Islet precursor cell (in vitro differentiated cells): Measurements from ENCODE around the gene ODC1.

Source experiments
- DNase-seq: peaks from one replicate; pipeline ENCODE4 v3.0.0-alpha.2; 2018

Gene ODC1

DNA sequence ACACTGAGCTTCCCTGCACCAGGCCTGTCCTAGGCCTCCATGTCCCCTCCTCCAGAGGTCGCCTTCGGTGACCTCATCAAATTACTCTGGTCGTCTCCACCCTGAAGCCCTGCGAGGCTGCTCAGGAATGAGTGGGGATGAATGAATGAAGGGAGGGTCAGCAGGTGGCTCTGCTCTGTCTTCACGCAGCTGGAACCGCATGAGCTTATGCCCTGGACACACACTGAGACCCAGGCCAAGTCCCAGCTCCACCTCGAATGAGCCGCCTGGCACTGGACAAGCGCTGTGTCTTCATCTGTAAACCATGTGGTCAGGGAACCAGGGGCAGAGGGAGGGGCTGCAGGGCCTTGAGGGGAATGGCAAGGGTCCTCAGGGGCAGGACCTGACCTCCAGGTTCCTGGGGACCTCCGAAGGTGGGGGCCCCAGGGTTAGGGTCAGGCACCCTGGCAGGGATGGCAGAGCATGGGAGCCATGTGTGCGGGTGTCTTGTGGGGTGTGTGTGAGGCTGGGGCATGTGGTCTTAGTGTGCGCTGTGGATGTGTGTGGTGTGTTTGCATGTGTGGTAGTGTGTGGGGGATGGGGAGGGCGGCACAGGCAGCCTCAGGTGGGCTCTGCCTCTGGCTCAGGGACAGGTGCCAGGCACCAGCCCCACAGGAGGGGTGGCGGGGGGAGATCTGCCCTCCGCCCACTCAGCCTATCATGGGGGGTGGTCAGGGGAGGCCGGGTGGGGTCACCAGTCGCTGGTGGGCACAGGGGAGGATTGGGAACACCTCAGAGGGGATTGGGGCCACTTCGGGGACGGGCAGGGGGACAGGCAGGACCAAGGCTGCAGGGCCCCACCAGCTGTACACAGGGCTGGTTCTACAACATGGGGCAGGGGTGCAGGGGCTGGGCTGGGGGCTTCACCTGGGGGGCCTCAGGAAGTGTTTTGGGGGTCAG lies 13.9 kb downstream of the ODC1 start:
- DNase-seq: peak; percentile 77

DNA sequence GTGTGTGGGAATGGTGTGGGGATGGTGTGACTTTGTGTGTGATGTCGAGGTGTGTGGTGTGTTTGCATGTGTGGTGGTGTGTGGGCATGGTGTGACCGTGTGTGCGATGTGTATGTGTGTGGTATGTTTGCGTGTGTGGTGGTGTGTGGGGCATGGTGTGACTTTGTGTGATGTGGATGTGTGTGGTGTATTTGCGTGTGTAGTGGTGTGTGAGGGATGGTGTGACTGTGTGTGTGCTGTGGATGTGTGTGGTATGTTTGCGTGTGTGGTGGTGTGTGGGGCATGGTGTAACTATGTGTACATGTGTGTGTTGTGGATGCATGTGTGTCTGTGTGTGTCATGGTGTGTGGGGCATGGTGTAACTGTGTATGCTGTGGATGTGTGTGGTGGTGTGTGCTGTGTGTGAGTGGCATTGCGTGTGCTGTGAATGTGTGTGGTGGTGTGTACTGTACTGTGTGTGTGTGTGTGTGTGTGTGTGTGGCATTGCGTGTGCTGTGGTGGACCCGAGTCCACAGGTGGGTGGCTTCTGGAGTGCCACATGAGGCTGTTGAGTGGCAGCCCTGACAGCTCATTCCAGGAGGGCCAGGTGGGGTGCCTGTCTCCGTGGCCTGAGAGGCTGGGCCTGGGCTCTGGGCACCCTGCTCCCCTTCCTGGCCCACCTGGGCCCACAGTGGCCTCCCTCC lies 14.7 kb downstream of the ODC1 start:
- DNase-seq: no peak

DNA sequence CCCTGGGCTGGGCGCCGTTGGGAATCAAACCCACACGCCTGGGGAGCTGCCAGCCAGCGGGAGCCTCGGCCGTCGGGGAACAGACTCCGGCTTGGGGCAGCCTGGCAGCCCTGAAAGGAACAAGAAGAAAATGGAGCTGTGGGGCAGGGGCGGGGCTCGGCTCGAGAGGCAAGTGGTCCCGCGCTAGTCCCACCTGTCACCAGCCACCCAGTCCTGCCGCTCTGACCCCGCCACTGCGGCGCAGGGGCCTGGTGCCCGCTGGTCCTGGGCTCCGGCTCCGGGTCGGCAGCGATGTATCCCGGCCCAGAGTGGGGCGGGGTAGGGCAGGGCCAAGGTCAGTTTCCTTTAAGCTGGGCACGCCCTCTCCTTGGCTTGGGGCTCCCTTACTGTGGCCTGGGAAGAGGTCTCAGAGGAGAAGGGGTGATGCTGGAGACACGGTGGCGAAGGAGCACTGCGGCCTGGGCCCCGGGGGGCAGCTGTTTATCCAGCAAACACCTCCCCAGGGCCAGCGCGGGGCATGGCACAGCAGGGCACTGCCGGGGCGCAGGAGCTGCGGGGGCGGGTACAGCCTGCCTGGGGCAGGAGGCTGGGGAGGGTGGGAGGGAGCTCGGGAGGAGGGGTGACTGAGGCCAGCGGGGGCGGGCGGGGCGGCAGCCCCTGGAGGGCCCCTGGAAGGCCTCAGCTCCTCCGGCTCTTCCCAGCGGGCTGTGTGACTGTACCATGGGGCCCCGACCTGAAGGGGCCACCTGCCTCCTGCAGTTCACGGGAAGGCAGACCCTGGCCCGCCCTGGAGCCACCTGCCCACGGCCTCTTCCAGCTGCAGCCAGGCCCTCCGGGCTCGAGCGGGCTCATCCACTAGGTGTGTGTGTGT lies 15.6 kb downstream of the ODC1 start:
- no peak for DNase-seq

DNA sequence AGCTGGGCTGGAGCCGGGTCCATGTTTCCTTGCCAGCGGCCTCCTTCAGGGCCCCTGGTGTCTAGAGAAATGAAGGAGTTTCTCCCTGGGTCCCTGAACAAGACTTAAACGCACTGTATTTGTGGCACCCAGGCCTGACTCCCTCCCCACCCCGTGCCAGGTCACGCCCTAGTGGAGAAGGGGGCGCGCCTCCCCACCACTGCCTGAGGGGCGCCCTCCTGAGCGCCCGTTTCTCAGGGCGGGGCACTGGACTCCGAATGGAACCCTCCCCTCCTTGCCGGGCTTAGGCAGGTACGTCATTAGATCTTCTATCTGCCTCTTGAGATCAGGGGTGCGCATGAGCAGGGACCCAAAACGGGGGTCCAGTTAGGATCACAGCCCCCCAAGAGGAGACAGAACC lies 16.3 kb downstream of the ODC1 start:
- no peak for DNase-seq

DNA sequence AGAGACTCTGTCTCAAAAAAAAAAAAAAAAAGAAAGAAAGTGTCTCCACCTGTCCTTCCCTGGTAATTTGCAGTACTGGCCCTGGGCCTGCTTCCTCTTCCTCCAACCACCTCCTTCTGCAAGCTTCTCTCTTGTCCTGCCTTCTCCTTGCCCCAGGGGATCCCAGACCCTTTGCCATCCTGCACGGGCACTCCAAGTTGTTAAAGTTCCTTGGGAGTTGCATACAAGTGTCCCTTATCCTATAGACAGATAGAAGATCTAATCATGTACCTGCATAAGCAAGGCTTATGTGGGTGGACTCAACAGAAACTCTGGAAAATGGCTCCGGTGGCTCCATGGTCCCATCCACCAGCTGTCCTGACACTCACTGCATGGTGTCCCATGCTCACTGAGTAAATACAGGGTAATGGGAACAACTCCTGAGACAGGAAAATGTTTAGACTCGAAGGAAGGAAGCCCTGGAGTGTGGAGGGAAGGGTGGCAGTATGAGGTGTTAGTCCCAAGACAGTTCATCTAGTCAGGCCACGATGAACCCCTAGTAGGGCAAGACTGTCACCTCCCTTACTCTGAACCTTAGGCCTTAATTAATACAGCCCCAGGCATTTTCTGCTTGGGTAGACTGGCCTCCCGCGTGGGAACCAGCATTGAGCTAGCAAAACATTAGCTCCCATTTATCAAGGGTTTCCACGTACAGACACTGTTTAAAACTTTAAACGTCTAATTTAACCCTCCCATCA lies 17.1 kb downstream of the ODC1 start:
- no peak for DNase-seq

DNA sequence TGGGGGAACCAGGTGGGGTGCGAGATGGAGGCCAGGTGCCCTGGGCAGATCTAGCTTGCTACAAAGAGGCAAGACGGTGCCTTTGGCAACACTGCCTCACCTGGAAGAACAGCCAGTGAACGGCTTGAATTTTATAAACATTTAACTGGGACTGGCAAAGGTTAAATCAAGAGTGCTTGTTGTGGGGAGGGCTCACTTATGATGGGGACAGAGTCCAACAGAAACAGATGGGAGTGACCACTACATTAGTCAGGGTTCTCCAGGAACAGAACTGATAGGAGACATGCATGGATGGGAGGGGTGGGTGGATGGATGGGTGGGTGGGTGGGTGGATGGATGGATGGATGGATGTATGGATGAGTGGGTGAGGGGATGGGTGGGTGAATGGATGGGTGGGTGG lies 19.2 kb downstream of the ODC1 start:
- DNase-seq: no peak

DNA sequence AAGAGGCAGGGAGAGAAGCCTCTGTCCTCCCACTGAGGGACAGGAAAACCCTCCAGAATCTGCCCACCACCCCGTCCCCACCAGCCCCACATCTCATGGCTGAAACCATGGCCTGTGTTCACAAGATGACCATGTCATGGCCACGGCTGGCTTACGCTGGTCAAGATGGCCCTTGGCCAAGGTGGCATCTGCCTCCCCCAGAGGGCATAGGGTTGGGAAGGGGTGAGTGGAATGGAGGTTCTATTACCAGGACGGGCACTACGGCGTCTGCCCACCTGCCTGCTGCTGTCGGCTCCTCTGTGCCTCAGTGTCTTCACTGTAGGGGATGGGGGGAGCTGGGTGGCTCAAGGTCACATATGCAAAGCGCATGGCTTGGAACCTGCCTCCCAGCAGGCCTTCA lies 19.8 kb downstream of the ODC1 start:
- DNase-seq: no peak

DNA sequence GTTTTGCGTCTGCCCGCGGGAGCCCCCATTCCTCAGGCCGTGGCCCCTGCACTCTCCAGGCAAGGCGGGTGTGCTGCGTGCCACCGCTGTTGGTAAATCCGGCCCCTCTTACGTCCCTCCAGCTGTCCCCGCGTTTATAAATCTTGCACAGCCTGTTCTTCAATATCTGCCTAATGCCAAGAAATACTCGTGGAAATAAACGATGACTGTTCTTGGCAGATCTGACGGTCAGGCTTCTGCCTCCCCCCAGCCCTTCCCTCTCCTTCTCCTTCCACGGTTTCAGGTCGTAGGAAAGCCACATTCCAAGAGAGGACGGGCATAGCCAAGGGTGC lies 20.5 kb downstream of the ODC1 start:
- no peak for DNase-seq

DNA sequence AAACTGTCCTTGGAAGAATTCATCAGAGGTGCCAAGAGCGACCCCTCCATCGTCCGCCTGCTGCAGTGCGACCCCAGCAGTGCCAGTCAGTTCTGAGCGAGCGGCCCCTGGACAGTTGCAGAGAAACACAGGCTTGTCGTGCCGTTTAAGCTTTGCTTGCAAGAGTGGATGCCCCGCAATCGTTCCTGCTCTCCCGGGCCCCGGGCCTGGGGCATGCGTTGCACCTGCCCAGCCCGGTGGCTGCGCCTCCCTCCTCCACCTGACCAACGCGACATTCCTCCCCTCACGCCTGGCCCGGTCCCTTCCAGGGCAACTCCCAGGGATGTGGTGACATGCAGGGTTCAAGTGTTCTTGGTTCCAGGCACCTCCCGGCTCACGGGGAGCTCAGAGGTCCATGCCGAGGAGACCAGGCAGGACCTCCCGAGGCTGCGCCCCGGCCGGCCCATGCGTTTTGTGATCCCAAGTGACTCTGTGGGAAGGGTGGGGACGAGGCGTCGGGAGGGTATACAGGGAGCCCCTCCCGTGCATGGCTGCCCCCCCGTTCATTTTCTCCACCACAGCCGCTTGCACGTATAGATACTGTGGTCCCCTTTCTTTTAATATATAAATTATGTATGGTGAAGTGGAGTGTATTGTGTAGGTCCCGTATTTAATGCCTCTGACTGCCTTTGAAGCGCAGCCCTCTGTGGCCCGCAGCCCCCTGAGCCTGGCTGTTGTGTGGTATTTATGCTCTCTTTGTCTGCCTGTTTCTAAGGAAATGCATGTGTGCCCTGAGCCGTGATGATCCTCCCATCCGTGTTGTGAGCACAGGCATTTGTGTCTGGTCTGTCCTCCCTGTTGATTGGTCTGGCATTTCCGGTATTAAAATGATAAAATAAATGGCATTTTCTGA lies 21.2 kb downstream of the ODC1 start:
- DNase-seq: no peak

DNA sequence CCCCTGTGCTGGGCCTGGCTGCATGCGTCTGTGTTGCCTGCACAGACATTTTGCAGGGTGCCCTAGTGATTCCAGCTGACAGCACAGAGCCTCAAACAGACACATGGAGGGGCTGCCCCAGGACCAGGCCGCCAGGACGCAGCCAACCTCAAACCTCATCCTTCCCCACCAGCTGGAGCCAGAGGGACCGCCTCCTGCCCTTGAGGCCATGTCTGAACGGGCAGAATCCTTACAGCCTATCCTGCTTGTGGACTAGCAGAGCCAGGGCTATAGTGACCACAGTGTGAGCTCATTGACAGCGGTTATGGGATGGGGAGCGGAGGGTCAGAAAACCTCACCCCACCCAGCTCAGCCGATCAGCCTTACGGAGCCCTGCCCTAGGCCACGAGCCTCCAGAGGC lies 22.4 kb downstream of the ODC1 start:
- no peak for DNase-seq

DNA sequence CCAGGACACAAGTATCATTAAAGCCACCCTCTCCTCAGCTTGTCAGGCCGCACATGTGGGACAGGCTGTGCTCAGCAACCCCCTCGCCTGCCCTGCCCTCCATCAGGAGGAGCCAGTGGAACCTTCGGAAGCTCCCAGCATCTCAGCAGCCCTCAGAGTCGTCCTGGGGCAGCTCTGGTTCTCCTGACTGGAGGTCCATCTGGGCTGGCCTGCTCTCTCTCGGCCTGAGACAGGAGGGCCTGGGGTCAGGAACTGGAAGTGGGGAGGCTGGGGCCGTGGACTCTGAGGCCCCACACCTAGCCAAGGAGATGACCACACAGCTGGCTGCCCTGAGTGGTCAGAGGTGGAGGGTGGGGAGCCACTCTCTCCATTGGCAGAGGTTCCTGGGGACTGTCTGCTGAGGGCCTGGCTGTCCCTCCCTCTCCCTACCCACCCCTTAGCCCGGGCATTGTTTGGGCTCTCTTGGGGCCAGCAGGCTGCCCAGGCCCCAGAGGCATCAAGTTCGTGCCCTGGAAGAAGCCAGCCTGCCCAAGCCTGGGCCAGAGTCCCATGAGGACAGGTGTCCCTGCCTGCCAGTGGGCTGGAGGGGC lies 23.1 kb downstream of the ODC1 start:
- DNase-seq: no peak

DNA sequence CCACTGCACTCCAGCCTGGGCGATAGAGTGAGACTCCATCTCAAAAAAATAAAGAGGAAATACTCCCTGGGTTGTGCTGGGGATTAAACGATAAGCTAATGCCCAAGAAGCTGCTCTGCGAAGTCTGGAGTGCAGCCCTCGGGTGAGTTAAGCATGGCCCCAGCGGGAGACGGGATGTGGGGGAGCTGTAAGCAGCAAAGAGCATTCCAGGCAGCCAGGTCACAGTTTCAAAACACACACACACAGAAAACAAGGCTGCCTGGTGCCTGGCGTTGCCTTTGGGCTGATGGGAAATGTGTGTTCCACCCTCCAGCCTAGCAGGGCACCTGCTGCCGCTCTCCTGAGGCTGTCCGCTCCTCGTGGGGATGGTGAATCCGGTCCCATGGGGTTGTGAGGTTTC lies 24.1 kb downstream of the ODC1 start:
- peak; percentile 75 for DNase-seq

DNA sequence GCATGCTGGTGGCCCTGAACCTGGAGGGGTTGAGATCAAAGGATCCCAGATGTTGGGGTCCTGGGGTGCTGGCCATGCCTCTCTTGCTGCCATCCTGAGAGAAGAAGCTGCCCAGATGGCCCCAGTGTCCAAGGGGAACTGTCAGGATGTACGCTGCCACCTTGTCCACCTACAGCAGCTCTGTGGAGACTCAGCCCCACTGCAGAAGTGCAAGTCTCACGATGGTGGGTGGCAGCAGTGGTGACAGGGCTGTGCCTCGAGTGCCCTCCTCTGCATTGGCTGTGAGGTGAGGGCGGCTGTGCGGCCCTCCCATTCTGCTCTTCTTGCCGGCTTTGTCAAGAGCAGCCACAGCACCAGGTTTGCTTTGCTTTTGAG lies 24.7 kb downstream of the ODC1 start:
- no peak for DNase-seq

DNA sequence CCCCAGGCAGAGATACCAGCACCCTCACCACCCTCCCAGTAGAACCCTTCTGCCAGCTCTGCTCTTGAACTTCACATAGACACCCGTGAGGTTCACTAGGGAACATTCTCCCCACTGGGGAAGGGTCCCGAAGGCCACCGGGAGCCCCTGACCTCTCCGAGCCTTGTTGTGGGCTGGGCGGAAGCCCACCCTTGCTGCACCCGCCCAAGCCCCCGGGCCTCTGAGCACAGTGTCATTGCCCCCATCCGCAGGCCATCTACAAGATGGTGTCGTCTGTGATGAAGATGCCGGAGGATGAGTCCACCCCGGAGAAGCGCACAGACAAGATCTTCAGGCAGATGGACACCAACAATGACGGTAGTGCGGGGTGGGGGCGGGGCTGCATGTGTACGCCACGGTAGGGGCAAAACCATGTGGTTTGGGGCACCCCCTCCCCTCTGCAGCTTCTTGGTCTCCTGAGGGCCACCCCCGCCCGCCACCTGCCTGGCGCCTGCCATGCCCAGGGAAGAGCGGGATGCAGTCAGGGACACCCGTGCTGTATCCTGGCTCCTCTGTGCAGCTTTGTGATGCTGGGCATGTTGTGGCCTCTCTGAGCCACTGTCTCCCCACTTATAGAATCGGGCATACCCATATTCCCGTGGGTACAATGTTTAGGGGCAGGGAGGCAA lies 25.3 kb downstream of the ODC1 start:
- no peak for DNase-seq

DNA sequence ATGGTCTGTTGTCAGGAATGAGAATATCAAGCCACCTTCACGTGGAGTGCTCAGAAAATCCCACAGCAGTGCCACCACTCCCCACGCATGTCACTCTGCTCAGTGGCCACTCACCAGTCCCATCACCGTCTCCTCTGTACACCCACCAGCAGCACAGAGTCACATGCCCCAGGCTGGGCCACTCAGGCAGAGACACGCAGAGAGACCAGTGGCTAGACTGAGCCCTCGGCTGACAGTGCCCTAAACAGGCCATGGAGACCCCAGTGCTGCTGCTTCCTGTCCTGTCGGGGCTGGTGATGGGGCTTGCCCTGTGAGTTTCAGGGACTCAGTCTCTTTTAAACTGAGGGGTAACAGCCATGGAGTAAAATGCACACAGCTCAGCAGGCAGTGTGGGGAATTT lies 25.9 kb downstream of the ODC1 start:
- DNase-seq: no peak

DNA sequence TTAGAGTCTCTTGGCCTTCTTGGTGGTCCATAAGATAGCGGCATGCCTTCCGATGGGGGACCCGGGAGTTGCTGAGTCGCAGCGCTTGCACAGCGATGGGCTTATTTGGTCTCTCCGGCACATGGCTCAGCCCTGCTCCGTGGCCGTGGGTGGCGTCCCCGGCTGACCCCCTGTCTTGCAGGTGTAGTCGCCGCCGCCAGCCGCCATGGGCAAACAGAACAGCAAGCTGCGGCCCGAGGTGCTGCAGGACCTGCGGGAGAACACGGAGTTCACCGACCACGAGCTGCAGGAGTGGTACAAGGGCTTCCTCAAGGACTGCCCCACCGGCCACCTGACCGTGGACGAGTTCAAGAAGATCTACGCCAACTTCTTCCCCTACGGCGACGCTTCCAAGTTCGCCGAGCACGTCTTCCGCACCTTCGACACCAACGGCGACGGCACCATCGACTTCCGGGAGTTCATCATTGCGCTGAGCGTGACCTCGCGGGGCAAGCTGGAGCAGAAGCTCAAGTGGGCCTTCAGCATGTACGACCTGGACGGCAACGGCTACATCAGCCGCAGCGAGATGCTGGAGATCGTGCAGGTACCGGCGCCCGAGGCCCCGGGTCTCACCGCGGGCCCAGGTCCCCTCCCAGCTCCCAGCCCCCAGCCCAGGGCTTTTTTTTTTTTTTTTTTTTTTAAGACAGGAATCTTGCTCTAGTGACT lies 28.4 kb downstream of the ODC1 start:
- DNase-seq: no peak

DNA sequence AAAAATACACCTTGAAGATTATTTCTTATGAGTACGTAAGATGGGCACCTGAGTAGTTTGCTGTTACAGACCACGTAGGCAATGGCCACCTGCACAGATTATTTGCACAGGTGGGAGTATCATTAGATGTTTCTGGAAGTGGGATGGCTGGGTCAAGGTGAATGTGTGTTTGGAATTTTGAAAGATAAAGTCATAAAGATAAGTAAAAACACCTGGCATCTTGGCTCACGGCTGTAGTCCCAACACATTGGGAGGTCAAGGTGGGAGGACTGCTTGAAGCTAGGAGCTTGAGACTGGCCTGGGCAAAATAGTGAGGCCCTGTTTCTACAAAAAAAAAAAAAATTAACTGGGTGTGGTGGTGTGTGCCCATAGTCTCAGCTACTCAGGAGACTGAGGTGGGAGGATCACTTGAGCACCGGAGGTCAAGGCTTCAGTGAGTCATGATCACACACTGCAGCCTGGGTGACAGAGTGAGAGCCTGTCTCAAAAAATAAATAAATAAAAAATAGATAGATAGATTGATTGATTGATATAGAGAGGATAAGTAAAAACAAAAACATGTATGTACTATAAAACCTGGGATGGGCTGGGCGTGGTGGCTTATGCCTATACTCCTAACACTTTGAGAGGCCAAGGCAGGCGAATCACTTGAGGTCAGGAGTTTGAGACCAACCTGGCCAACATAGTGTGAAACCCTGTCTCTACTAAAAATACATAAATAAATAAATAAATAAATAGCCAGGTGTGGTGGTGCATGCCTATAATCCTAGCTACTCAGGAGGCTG lies 30.4 kb downstream of the ODC1 start:
- no peak for DNase-seq

DNA sequence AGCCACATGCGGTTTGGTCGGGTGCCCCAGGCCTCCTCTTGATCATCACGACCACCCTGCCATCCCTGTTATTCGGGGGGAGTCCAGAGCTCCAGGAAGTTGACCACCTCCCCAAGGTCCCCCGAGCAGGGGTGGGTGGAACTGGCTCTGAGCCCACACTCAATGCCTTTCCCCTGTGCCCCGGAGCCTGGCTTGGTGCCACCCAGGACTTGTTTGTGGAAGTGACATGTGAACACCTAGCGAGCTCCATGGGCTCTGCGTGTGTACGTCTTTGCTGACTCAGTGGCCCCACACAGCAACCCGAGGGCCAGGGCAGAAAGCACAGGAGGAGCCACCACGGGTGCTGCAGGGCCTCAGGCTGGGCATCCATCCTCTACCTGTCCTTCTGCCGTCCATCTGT lies 32.5 kb downstream of the ODC1 start:
- no peak for DNase-seq

DNA sequence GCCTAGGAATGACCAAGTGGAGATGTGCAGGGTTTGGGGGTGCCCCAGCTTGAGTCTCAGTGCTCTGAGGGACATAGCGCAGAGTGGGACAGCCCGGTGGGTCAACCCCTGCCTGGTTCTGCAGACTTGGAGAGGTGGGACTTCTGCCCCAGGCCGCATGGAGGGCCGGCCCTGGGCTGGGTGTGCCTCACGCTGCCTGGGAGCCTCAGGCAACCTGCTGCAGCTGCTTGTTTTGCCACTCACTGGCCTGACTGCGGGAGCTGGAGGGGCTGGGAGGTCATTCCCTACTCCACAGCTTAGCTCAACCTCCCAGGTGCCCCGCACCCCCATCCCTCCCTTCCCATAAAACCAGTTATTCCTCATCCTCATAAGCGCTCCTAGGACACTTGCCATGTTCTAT lies 33.1 kb downstream of the ODC1 start:
- no peak for DNase-seq
